NB4 (cell line): Measurements from ENCODE around the gene SARNP.

Experiments used
- CTCF ChIP-seq: IDR thresholded peaks from one replicate; pipeline ENCODE4 v1.5.1; 2012; ENCODE audit warnings: low read depth, low read length
- MAX ChIP-seq: IDR thresholded peaks from 2 replicates; pipeline ENCODE4 v1.6.1; 2011; ENCODE audit warnings: low read depth, low read length

GRCh38 chr12:55760663-55761062, 56.9 kb downstream of the SARNP start:
- TF ChIP-seq CTCF (no peak), MAX (no peak)
